Measurements from ENCODE around the gene ADAM12.

Gene ADAM12

GRCh38 chr10:126324826-126325225, 63.5 kb downstream of the ADAM12 start:
- H3K4me3 ChIP-seq (replicated peaks; ENCODE audit: low read depth, low read length): no peak overlapping the region
- TF ChIP-seq CTCF (IDR thresholded peaks at IDR 0.05; ENCODE audit: low read depth, low read length, missing control alignments): no peak
- DNase-seq (ENCODE audit: extremely low read depth, low read depth): no peak

- no peak for DNase-seq (ENCODE audit: extremely low read depth, low read depth)
- TF ChIP-seq CTCF (IDR thresholded peaks at IDR 0.05; ENCODE audit: low read depth, low read length, missing control alignments): no peak
- H3K4me3 ChIP-seq (replicated peaks; ENCODE audit: low read depth, low read length): no peak overlapping the region
Observed at GRCh38 chr10:126321440-126321839, 66.8 kb downstream of the ADAM12 start.

- TF ChIP-seq CTCF (IDR thresholded peaks at IDR 0.05; ENCODE audit: low read depth, low read length, missing control alignments): no peak
- H3K4me3 ChIP-seq (replicated peaks; ENCODE audit: low read depth, low read length): no peak overlapping the region
- no peak for DNase-seq (ENCODE audit: extremely low read depth, low read depth)
Observed at GRCh38 chr10:126317751-126318150, 70.5 kb downstream of the ADAM12 start.

- TF ChIP-seq CTCF (IDR thresholded peaks at IDR 0.05; ENCODE audit: low read depth, low read length, missing control alignments): no peak
- no peak overlapping the region for H3K4me3 ChIP-seq (replicated peaks; ENCODE audit: low read depth, low read length)
- DNase-seq (ENCODE audit: extremely low read depth, low read depth): peak; percentile 14
Observed at GRCh38 chr10:126315494-126316177, 72.6 kb downstream of the ADAM12 start.

GRCh38 chr10:126314863-126315493, 73.3 kb downstream of the ADAM12 start:
- no peak for DNase-seq (ENCODE audit: extremely low read depth, low read depth)
- H3K4me3 ChIP-seq (replicated peaks; ENCODE audit: low read depth, low read length): no peak overlapping the region
- no peak for TF ChIP-seq CTCF (IDR thresholded peaks at IDR 0.05; ENCODE audit: low read depth, low read length, missing control alignments)

- H3K4me3 ChIP-seq (replicated peaks; ENCODE audit: low read depth, low read length): no peak overlapping the region
- DNase-seq (ENCODE audit: extremely low read depth, low read depth): no peak
- TF ChIP-seq CTCF (IDR thresholded peaks at IDR 0.05; ENCODE audit: low read depth, low read length, missing control alignments): no peak
Observed at GRCh38 chr10:126312167-126312566, 76.1 kb downstream of the ADAM12 start.
